Right lobe of liver (tissue), 4 donors: ENCODE measurements around the gene ABCC2.

Experiments
- CTCF ChIP-seq, 4 donors: fragments of 200-600 bp in 3 of 4; fragments of 450-650 bp in 1 of 4; IDR thresholded peaks; one replicate each; pipeline versions ENCODE4 v1.5.1 to v1.8.0; 2016 to 2022; ENCODE audit warnings: antibody characterized with exemption in 4 of 4, mild to moderate bottlenecking in 2 of 4
- POLR2A ChIP-seq: fragments of 450-650 bp; IDR thresholded peaks from one replicate; pipeline ENCODE4 v1.6.1; 2017; ENCODE audit warnings: antibody characterized with exemption, mild to moderate bottlenecking
- donor health status: DM: no; HTN: no; CAD: no.
- donor health status: DM: no; HTN: no; CAD: no.
- donor health status: DM: no; HTN: yes; CAD: no.

GRCh38 chr10:99742701-99743100 lies 39.7 kb upstream of the ABCC2 start:
- TF ChIP-seq CTCF (IDR thresholded peaks at IDR 0.05): no peak
- TF ChIP-seq POLR2A: no peak
